GM19193 (cell line): ENCODE results near the gene GRK1.

Experiments
- POLR2A ChIP-seq: IDR thresholded peaks from 4 replicates; pipeline ENCODE4 v1.6.1; 2011; ENCODE audit not compliant: insufficient read depth, insufficient read length; ENCODE audit errors: extremely low read depth

GRK1 gene

DNA sequence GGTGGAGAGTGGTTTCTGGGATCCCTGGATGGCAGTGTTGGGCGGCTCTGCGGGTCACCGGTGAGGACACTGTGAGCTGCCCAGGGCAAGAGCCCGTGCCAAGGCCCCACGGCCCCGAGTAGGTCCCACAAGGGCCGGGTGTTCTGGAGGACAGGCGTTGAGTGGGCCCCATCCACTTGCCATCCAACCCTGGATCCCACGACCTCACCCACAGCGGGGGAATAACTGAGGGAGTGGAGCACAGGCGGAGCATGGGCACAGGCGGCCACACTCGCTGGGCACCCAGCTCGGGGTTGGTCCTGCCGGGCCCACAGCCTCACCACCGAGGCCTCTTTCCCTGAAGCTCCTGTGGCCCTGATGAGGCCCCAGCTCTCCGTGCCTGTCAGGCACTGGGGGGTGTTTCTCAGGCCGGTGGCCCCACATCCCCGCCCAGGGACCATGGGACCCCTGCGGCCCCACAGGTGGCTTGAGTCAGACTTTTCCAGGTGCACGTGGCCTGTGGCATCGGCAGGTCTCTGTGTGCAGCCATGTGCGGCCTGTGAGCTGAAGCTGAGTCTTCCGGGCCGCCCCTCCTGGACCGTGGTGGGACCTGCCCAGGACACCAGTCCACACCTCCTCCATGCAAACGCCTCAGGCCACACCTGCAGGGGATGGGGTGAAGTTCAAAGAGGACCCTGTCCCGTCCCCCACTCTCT, 108.6 kb downstream of the GRK1 start:
- no peak for TF ChIP-seq POLR2A

DNA sequence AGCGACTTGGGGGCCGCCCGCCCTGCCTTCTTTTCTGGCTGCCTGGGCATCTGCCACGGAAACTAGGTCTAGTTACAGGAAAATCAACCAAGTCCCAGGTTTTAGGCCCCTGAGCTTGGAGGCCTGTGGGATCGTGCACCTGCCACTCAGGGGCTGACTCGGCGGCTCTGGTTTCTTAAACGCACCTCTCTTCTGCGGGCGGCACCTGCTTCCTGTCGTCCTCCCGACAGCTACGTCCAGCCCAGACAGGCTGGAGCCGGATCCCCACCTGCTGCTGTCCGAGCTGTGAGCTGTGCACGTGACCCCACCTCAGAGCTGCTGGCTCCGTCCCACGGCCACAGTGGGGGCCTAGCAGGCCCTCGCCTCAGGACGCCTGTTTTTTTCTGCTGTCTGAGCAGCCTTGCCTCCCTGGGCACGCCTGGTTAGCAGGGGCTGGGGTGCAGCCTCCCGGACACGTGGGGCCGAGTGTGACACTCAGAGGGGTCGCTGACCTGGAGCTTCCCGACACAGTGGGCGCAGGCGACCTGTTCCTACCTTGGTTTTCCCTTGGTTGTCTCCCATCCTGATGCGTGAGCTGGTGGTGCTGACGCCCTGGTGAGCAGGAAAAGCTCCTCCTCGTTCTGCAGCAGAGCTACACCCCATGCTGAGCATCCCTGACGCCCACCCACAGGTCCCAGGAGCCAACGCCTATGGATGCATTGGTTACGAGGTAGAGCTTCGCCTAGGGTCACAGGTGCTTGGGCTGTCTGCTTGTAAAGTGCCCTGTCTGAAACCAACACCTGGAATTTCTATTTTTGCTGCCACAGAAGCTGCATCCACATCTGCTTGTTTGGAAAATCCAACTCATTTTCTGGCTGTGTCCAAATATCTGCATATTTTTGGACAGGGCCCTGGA, 109.5 kb downstream of the GRK1 start:
- TF ChIP-seq POLR2A, result no peak

- no peak for TF ChIP-seq POLR2A
Measured at GRCh38 chr13:113777311-113778260, 110.6 kb downstream of the GRK1 start.

- TF ChIP-seq POLR2A, result no peak
Measured at GRCh38 chr13:113781571-113781970, 114.6 kb downstream of the GRK1 start.

GRCh38 chr13:113782472-113782871, 115.5 kb downstream of the GRK1 start:
- no peak for TF ChIP-seq POLR2A

DNA sequence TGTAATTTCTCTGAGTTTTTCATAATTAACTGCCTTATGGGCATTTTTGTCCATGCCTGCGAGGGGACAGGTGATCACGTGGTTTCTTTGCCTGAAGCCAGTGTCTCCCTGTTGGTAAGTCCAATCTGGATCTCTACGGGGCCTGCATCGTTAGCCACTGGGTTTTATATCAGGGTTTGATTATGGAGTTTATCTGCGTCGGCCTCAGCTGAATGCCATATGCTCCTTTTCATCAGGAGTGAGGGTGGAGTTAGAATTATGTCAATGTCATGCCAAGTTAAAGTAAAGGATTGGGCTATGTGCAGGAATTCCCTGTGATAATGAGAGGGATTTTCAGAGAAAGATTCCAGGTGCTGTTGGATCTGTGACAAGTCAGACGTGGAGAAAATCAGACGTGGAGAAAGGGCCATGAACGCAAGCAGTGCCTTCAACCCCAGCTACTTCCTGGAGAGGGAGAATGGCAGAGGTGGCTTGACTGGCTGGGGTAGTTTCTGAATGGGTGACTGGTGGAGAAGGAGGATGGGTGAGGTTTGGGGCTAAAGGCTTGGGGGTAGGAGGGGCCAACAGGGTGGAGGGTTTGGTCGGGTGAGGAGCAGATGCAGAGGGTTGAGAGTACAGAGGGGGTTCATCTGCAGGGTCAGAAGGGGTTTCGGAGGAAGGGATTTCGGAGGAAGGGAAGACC, 116.3 kb downstream of the GRK1 start:
- TF ChIP-seq POLR2A, result no peak

GRCh38 chr13:113783966-113784644, 117.1 kb downstream of the GRK1 start:
- no peak for TF ChIP-seq POLR2A

GRCh38 chr13:113784645-113785024, 117.6 kb downstream of the GRK1 start:
- no peak for TF ChIP-seq POLR2A

DNA sequence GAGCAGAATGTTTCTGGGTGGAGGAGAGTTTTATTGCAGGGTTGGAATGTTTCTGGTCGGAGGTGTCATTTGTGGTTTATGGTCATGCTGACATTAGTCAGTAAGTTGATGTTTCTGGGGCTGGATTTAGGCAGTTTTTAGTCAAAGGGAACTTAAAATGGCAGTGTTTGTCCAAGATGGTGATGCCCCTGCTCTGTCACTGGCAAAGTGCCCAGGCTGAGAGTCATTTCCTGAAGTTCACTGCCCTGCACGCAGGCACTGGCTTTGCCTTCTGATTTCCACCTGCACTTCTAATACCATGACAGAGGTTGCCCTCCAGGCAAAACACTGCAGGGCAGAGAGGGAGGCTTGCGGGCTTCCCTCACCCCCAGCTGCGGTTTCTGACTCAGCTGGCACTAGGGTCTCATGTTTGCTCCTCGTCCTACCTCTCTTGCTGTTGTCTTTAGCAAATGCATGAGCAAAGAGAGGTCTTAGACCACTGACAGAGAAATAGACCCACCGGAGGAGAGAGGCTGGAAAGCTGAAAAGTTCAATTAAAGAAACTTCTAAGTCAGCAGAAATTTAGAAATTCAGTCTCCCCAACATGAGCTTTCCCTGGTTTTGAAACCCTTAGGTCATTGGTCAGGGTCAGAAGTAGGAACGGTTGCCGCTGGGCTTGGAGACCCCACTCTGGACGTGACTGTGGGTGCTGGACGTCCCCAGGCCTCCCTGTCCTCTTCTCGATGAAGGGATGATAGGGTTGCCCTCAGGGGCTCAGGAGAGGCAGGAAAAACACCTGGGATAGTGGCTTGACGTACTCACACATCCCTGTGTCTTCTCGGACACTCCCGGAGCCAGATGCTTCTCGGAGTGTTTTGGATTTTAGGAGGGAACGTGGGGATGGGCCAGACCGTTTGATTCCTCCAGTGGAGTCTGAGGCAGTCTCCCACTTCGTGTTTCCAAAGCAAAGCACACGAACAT, 118.3 kb downstream of the GRK1 start:
- TF ChIP-seq POLR2A, result no peak

DNA sequence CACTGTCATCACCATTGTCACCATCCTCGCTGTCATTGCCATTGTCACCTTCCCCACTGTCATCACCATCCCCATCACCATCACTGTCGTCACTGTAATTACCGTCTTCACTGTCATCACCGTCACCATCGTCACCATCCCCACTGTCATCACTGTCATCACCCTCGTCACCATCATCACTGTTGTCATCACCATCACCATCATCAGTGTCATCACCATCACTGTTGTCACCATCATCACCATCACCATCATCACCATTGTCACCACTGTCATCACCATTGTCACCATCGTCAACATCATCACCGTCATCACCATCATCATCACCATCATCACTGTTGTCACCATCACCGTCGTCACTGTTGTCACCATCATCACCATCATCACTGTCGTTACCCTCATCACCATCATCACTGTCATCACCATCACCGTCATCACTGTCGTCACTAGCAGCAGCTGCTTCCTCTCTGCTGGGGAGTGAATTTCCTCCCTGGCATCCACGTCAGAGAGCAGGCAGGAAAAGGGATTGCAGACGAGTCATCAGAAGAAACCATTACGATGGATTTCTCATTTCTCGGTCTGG, 119.3 kb downstream of the GRK1 start:
- no peak for TF ChIP-seq POLR2A
